ENCODE results near the gene HOXC9.

- TF ChIP-seq EP300 (IDR thresholded peaks at IDR 0.05; ENCODE audit: borderline replicate concordance in 1 of 2, low read depth in 2 of 2, low read length in 2 of 2) (no peak), TCF12 (IDR thresholded peaks at IDR 0.05; ENCODE audit: low read depth, low read length) (no peak), POLR2A (IDR thresholded peaks at IDR 0.05; ENCODE audit: control extremely low read depth in 1 of 2, low read depth in 2 of 2, low read length in 2 of 2) (no peak), POLR2AphosphoS5 (IDR thresholded peaks at IDR 0.05; ENCODE audit: low read depth, low read length) (no peak), MAFK (IDR thresholded peaks at IDR 0.05; ENCODE audit: low read depth, low read length) (no peak), CTCF (IDR thresholded peaks at IDR 0.05; ENCODE audit: control extremely low read depth in 1 of 3, insufficient read depth in 1 of 3, low read depth in 1 of 3, low read length in 3 of 3) (no peak), HDAC2 (IDR thresholded peaks at IDR 0.05; ENCODE audit: borderline replicate concordance in 1 of 2, low read depth in 2 of 2, low read length in 2 of 2) (no peak), MAX (IDR thresholded peaks at IDR 0.05) (no peak), BACH1 (IDR thresholded peaks at IDR 0.05; ENCODE audit: low read length) (no peak), TEAD4 (IDR thresholded peaks at IDR 0.05; ENCODE audit: low read depth, low read length) (no peak), CBX5 (IDR thresholded peaks at IDR 0.05; ENCODE audit: low read depth, low read length) (no peak), CHD2 (IDR thresholded peaks at IDR 0.05; ENCODE audit: low read length) (no peak)
Measured at GRCh38 chr12:54029529-54030441, 29.8 kb downstream of the HOXC9 start.
